Osteocyte (in vitro differentiated cells): ENCODE data around the gene TAF4. TPM values are rescaled to one million over a fixed set of nuclear protein-coding genes. Genes with fewer than 3 reads are reported as not detected.

Experiments
- DNase-seq: peaks from one replicate; pipeline ENCODE4 v3.0.0; 2021; ENCODE audit warnings: mixed read lengths; ENCODE audit not compliant: unreplicated experiment; ENCODE audit errors: extremely low spot score
- H3K27ac Mint-ChIP-seq: one replicate; pipeline ENCODE4 v1.8.0; 2021; ENCODE audit warnings: mild to moderate bottlenecking, mixed read lengths; ENCODE audit not compliant: unreplicated experiment
- H3K27me3 Mint-ChIP-seq: one replicate; pipeline ENCODE4 v1.8.0; 2021; ENCODE audit warnings: mixed read lengths; ENCODE audit not compliant: unreplicated experiment
- H3K36me3 Mint-ChIP-seq: one replicate; pipeline ENCODE4 v1.8.0; 2021; ENCODE audit warnings: mixed read lengths; ENCODE audit not compliant: unreplicated experiment
- H3K4me1 Mint-ChIP-seq: one replicate; pipeline ENCODE4 v1.8.0; 2021; ENCODE audit warnings: mixed read lengths; ENCODE audit not compliant: unreplicated experiment
- H3K4me3 Mint-ChIP-seq: one replicate; pipeline ENCODE4 v1.8.0; 2021; ENCODE audit warnings: mild to moderate bottlenecking, moderate library complexity, mixed read lengths; ENCODE audit not compliant: unreplicated experiment
- H3K9me3 Mint-ChIP-seq: one replicate; pipeline ENCODE4 v1.8.0; 2021; ENCODE audit warnings: mixed read lengths; ENCODE audit not compliant: unreplicated experiment
- total RNA-seq: library from RNA; stranded (reverse); gene quantifications from 2 replicates; pipeline ENCODE4 v1.2.1, GENCODE V29; 2021
- TF ChIP-seq, protein P1 (sequence below): fragments of 200-600 bp; sonication (generic); IDR thresholded peaks from 2 replicates; pipeline ENCODE4 v1.5.0; 2021; ENCODE audit warnings: antibody characterized with exemption, mild to moderate bottlenecking, moderate library complexity

TAF4 gene
- total RNA-seq, 1 donor from 2014 or later = 22.8 TPM

DNA sequence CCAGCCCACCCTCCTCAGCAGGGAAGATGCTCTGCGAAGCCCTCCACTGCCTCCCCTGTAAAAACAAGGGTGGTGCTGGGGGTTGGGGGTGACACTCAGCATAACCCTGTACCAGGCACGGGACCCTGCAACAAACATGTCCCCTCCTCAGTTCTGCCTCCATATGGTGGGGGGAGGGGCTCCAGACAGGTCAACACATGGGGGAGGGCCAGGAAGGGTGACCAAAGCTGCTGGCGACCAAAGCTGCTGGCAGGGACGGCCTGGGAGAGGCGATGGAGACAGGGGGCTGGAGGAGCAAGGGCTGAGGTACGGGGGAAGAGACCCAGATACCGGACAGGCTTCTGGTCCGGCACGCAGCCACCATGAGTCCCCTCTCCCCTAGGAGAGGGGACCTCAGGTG, 123.2 kb downstream of the TAF4 start:
- H3K4me3 Mint-ChIP-seq = no peak overlapping the region
- H3K9me3 Mint-ChIP-seq = no peaks in the 10 kb centered on the region
- H3K36me3 Mint-ChIP-seq = no peaks in the 10 kb centered on the region
- no peaks in the 10 kb centered on the region for H3K4me1 Mint-ChIP-seq
- TF ChIP-seq, protein P1, sequence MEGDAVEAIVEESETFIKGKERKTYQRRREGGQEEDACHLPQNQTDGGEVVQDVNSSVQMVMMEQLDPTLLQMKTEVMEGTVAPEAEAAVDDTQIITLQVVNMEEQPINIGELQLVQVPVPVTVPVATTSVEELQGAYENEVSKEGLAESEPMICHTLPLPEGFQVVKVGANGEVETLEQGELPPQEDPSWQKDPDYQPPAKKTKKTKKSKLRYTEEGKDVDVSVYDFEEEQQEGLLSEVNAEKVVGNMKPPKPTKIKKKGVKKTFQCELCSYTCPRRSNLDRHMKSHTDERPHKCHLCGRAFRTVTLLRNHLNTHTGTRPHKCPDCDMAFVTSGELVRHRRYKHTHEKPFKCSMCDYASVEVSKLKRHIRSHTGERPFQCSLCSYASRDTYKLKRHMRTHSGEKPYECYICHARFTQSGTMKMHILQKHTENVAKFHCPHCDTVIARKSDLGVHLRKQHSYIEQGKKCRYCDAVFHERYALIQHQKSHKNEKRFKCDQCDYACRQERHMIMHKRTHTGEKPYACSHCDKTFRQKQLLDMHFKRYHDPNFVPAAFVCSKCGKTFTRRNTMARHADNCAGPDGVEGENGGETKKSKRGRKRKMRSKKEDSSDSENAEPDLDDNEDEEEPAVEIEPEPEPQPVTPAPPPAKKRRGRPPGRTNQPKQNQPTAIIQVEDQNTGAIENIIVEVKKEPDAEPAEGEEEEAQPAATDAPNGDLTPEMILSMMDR = no peak
- DNase-seq = no peak
- H3K27ac Mint-ChIP-seq = no peak overlapping the region
- H3K27me3 Mint-ChIP-seq = no peaks in the 10 kb centered on the region

DNA sequence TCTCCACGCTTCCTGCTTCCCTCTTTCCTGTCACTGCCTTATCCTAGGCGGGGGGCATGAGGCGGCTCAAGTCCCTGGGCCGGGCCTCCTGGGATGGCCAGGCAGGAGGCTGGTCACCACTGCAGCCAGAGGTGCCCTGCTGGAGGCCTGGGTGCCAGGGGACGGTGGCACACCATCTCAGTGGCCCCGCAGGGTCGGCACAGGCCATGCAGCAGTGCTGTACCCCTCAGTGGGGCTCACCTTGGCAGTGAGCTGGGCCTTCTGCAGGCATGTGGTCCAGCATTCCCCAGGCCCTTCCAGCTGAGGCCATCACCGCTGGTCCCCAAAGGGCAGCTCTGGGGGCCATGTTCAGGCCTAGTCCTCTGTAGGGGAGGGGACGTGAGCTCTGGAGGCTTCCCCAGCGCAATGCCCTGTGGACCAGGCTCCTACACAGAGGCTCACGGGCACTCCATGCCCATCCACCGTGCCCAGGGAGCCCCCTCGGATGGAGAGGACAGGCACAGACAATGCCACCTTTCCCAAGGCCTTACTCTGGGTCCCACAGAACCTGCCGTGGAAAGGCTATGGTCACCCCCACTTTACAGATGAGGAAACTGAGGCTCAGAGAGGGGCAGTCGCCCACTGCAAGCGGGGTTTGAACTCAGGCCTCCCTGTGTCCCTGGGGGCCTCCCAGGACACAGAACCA, 123.8 kb downstream of the TAF4 start:
- no peak for DNase-seq
- Mint-ChIP-seq H3K4me3 (no peak overlapping the region), H3K9me3 (no peaks in the 10 kb centered on the region), H3K27me3 (no peaks in the 10 kb centered on the region), H3K36me3 (no peaks in the 10 kb centered on the region), H3K4me1 (no peaks in the 10 kb centered on the region), H3K27ac (no peak overlapping the region)
- TF ChIP-seq, protein P1 = no peak

- H3K4me1 Mint-ChIP-seq = no peaks in the 10 kb centered on the region
- no peaks in the 10 kb centered on the region for H3K9me3 Mint-ChIP-seq
- no peak for DNase-seq
- H3K27ac Mint-ChIP-seq = no peak overlapping the region
- H3K36me3 Mint-ChIP-seq = no peaks in the 10 kb centered on the region
- TF ChIP-seq, protein P1 = no peak
- no peaks in the 10 kb centered on the region for H3K27me3 Mint-ChIP-seq
- H3K4me3 Mint-ChIP-seq = no peak overlapping the region
These were observed 124.5 kb downstream of the TAF4 start for GRCh38 chr20:61940976-61941720.

DNA sequence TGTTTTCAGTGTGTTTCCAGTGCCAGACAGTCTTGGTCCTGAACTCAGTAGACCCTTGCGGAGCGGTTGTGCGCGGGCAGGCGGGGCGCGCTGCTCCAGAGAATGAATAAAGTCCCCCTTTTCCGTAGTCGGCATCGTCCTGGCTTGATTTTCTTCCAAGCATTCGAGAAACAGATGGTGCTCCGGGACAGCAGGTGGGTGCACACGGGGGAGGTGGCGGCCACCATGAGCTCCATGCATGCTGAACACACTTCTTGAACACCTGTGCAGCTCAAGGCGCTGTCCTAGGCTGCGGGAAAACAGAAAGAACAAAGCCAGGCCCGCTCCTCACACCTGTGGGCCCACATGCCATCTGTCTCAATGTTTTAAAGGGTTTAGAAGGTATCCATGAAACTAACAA, 125.2 kb downstream of the TAF4 start:
- DNase-seq = no peak
- H3K9me3 Mint-ChIP-seq = no peaks in the 10 kb centered on the region
- H3K4me3 Mint-ChIP-seq = no peak overlapping the region
- no peaks in the 10 kb centered on the region for H3K4me1 Mint-ChIP-seq
- TF ChIP-seq, protein P1 = no peak
- H3K27me3 Mint-ChIP-seq = no peaks in the 10 kb centered on the region
- no peak overlapping the region for H3K27ac Mint-ChIP-seq
- H3K36me3 Mint-ChIP-seq = no peaks in the 10 kb centered on the region

GRCh38 chr20:61939691-61940360, 125.9 kb downstream of the TAF4 start:
- Mint-ChIP-seq H3K27ac (no peak overlapping the region), H3K27me3 (no peaks in the 10 kb centered on the region), H3K9me3 (no peaks in the 10 kb centered on the region), H3K4me1 (no peaks in the 10 kb centered on the region), H3K36me3 (no peaks in the 10 kb centered on the region), H3K4me3 (no peak overlapping the region)
- TF ChIP-seq, protein P1 = no peak
- DNase-seq = no peak
